Prostate gland (tissue), 2 donors: Measurements from ENCODE around the gene SBK1. TPM values are rescaled to one million over a fixed set of nuclear protein-coding genes. Genes with fewer than 3 reads are reported as not detected.

Experiments used
- DNase-seq: peaks from one replicate; pipeline ENCODE4 v3.0.0-alpha.2; 2019; ENCODE audit warnings: low spot score
- H3K27ac ChIP-seq, 2 donors: fragments of 200-600 bp; sonication (generic); 2 replicates each; pipeline ENCODE4 v1.5.1; 2017 to 2019
- H3K27me3 ChIP-seq: fragments of 200-600 bp; sonication (generic); replicated peaks from 2 replicates; pipeline ENCODE4 v1.5.1; 2019; ENCODE audit not compliant: insufficient read depth
- H3K36me3 ChIP-seq, 2 donors: fragments of 200-600 bp; sonication (generic); 1 replicate in 1 of 2; 2 replicates in 1 of 2; pipeline versions ENCODE4 v1.5.1 to v1.8.1; 2017 to 2019
- H3K4me1 ChIP-seq: fragments of 200-600 bp; sonication (generic); replicated peaks from 2 replicates; pipeline ENCODE4 v1.5.1; 2019
- H3K4me3 ChIP-seq, 2 donors: fragments of 200-600 bp; sonication (generic); 2 replicates each; pipeline ENCODE4 v1.5.1; 2017 to 2019
- H3K9me3 ChIP-seq: fragments of 200-600 bp; sonication (generic); 2 replicates; pipeline ENCODE4 v1.5.1; 2017
- POLR2A ChIP-seq: fragments of 450-650 bp; IDR thresholded peaks from one replicate; pipeline ENCODE4 v1.6.1; 2016; ENCODE audit warnings: antibody characterized with exemption, mild to moderate bottlenecking
- POLR2AphosphoS5 ChIP-seq: sonication (generic); formaldehyde crosslinking; IDR thresholded peaks from one replicate; pipeline ENCODE4 v1.6.1; 2017; ENCODE audit warnings: antibody characterized with exemption
- WGBS: methylation state at CpG from one replicate; pipeline ENCODE4 v1.1.5; 2018; 5-methylcytosine and 5-hydroxymethylcytosine counted together
- intact Hi-C: fragments of 100-400 bp; cut with DNase I; formaldehyde crosslinking; loops from one replicate; pipeline ENCODE4 v1.14.2; 2022
- total RNA-seq, 2 donors: library from RNA; depleted of rRNA; stranded (reverse); fragments of >200 nt; gene quantifications; one replicate each; pipeline ENCODE4 v1.1.0, GENCODE V29; 2016
- TF ChIP-seq, protein P1 (sequence below), 4 experiments: fragments of 200-600 bp in 2 of 4; fragments of 450-650 bp in 2 of 4; sonication (generic) in 2 of 4; IDR thresholded peaks; 1 replicate in 3 of 4; 2 replicates in 1 of 4; pipeline ENCODE4 v1.5.1; 2016 to 2019; ENCODE audit warnings: antibody characterized with exemption in 4 of 4, mild to moderate bottlenecking in 2 of 4, moderate library complexity in 2 of 4

The SBK1 gene
- total RNA-seq, 2 donors from 2014 or later, result 5.8 to 8.1 TPM

GRCh38 chr16:28313587-28313986 lies 21.3 kb downstream of the SBK1 start:
- Histone ChIP-seq H3K36me3 (no peaks in the 10 kb centered on the region), H3K9me3 (no peaks in the 10 kb centered on the region), H3K4me3 (no peak overlapping the region), H3K27me3 (no peaks in the 10 kb centered on the region), H3K4me1 (no peaks in the 10 kb centered on the region), H3K27ac (no peak overlapping the region)
- intact Hi-C loops, result no loop called here
- DNase-seq, result no peak
- no peak for TF ChIP-seq POLR2A
- no peak for TF ChIP-seq POLR2AphosphoS5
- TF ChIP-seq, protein P1, sequence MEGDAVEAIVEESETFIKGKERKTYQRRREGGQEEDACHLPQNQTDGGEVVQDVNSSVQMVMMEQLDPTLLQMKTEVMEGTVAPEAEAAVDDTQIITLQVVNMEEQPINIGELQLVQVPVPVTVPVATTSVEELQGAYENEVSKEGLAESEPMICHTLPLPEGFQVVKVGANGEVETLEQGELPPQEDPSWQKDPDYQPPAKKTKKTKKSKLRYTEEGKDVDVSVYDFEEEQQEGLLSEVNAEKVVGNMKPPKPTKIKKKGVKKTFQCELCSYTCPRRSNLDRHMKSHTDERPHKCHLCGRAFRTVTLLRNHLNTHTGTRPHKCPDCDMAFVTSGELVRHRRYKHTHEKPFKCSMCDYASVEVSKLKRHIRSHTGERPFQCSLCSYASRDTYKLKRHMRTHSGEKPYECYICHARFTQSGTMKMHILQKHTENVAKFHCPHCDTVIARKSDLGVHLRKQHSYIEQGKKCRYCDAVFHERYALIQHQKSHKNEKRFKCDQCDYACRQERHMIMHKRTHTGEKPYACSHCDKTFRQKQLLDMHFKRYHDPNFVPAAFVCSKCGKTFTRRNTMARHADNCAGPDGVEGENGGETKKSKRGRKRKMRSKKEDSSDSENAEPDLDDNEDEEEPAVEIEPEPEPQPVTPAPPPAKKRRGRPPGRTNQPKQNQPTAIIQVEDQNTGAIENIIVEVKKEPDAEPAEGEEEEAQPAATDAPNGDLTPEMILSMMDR (IDR thresholded peaks at IDR 0.05), result no peak
- WGBS, result 62% methylated on average over 11 of the region's 11 CpGs

DNA sequence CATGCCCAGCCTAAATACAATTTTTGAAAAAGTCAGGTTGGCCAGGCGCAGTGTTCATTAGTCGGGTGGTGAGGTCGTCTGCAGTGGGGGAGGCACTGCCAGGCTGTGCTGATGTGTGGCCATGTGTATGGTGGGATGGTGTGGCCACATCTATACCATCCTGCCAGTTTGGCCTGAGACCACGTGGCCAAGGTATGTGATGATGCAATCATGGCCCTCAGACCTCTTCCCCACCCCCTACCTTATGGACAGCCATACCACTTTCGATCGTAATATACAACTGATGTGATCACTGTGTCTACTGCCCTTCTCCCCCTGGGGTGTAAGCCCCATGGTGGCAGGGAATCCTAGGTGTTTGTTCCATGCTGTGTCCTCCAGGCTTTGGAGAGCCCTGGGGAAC lies 23.7 kb downstream of the SBK1 start:
- intact Hi-C loops, result loop anchor here (5.0 kb wide), 1 partner anchor 39 kb away; no protein-coding TSS in a partner anchor

GRCh38 chr16:28317040-28317880 lies 24.9 kb downstream of the SBK1 start:
- Histone ChIP-seq H3K4me1 (no peaks in the 10 kb centered on the region), H3K4me3 (no peak overlapping the region), H3K9me3 (no peaks in the 10 kb centered on the region), H3K27ac (no peak overlapping the region), H3K36me3 (no peaks in the 10 kb centered on the region), H3K27me3 (no peaks in the 10 kb centered on the region)
- WGBS, result 61% methylated on average over 20 of the region's 22 CpGs
- intact Hi-C loops, result loop anchor here (5.0 kb wide), 1 partner anchor 40 kb away; no protein-coding TSS in a partner anchor
- peak; percentile 33 for DNase-seq
- TF ChIP-seq POLR2AphosphoS5, result no peak
- TF ChIP-seq POLR2A, result no peak
- TF ChIP-seq, protein P1 (IDR thresholded peaks at IDR 0.05), result peak; percentile 71 to 87 (median 80)

More for the DNA sequence above, 23.7 kb downstream of the SBK1 start:
- Histone ChIP-seq H3K4me1 (no peaks in the 10 kb centered on the region), H3K4me3 (no peak overlapping the region), H3K27me3 (no peaks in the 10 kb centered on the region), H3K9me3 (no peaks in the 10 kb centered on the region), H3K36me3 (no peaks in the 10 kb centered on the region), H3K27ac (no peak overlapping the region)
- 83% methylated on average over 6 of the region's 6 CpGs for WGBS
- DNase-seq, result no peak
- TF ChIP-seq, protein P1 (IDR thresholded peaks at IDR 0.05), result no peak
- no peak for TF ChIP-seq POLR2A
- no peak for TF ChIP-seq POLR2AphosphoS5

- DNase-seq, result no peak
- Histone ChIP-seq H3K36me3 (no peaks in the 10 kb centered on the region), H3K4me1 (no peaks in the 10 kb centered on the region), H3K4me3 (no peak overlapping the region), H3K27ac (no peak overlapping the region), H3K27me3 (no peaks in the 10 kb centered on the region), H3K9me3 (no peaks in the 10 kb centered on the region)
- intact Hi-C loops, result loop anchor here (5.0 kb wide), 1 partner anchor 41 kb away; no protein-coding TSS in a partner anchor
- TF ChIP-seq, protein P1 (IDR thresholded peaks at IDR 0.05), result no peak
- TF ChIP-seq POLR2A (no peak), POLR2AphosphoS5 (no peak)
- WGBS, result 85% methylated on average over 9 of the region's 9 CpGs
These were observed 25.9 kb downstream of the SBK1 start for GRCh38 chr16:28318042-28318744.
